BLaER1 (cell line): Measurements from ENCODE around the gene GSTM2.

Source experiments
- H3K27ac ChIP-seq: shearing (Covaris generic); formaldehyde crosslinking; 2 replicates; pipeline ENCODE4 v1.8.1; 2022
- H3K27me3 ChIP-seq: shearing (Covaris generic); formaldehyde crosslinking; 2 replicates; pipeline ENCODE4 v1.8.1; 2022
- H3K36me3 ChIP-seq: shearing (Covaris generic); formaldehyde crosslinking; 2 replicates; pipeline ENCODE4 v1.8.1; 2022
- H3K4me1 ChIP-seq: shearing (Covaris generic); formaldehyde crosslinking; 2 replicates; pipeline ENCODE4 v1.8.1; 2022
- H3K4me2 ChIP-seq: shearing (Covaris generic); formaldehyde crosslinking; 2 replicates; pipeline ENCODE4 v1.8.1; 2022
- H3K4me3 ChIP-seq: shearing (Covaris generic); formaldehyde crosslinking; 2 replicates; pipeline ENCODE4 v1.8.1; 2022
- H3K9ac ChIP-seq: shearing (Covaris generic); formaldehyde crosslinking; 2 replicates; pipeline ENCODE4 v1.8.1; 2022
- H3K9me3 ChIP-seq: shearing (Covaris generic); formaldehyde crosslinking; 2 replicates; pipeline ENCODE4 v1.8.1; 2022
- H4K20me1 ChIP-seq: shearing (Covaris generic); formaldehyde crosslinking; 2 replicates; pipeline ENCODE4 v1.8.1; 2022
- Cebpa-rat ChIP-seq: shearing (Covaris generic); IDR thresholded peaks from 2 replicates; pipeline ENCODE4 v1.8.1; 2022

GSTM2 gene

DNA sequence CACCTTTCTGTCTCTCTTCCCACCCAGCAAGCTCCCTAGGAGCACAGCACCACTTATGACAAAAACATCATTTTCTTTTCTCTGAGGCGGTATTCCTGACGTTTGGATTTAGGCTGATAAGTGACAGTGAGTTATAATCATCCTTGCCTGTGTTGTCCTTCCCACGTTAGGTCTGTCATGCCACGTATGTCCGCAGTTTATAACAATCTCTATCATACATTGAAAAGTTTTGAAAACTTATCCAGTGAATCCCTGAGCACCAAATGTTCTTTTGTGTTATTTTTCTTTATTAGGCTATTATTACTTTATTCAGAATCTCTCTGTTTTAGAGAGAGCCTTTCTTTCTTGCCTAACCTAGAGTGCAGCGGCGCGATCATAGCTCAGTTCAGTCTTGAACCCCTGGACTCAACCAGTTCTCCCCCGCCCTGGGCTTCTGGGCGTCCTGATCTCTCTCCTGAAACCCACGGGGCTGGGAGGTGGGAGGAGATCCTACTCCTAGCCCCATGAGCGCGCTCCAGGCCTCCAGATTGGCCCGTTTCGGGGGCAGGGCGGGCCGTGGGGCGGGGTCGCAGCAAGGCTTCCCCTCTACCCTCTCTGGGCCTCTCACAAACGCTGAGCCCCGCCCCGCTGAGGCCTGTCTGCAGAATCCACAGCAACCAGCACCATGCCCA lies at the start of gene GSTM2:
GSTM2 (plus strand) TSS at position 606 of the 671 bp plus-strand sequence; CDS start at position 665, 59 bp downstream.
- H3K9me3 ChIP-seq: no peaks in the 10 kb centered on the region; the same call in 1 of the 2 replicates
- peak within 1 kb of the TSS; percentile 64 for H3K4me3 ChIP-seq
- H3K4me2 ChIP-seq: peak within 1 kb of the TSS; percentile 94
- H3K4me1 ChIP-seq: peaks cover 13% of the 10 kb centered on the region
- H3K27me3 ChIP-seq: no peaks in the 10 kb centered on the region
- no peak within 1 kb of the TSS for H3K27ac ChIP-seq
- no peaks in the 10 kb centered on the region for H4K20me1 ChIP-seq
- no peak for TF ChIP-seq Cebpa-rat
- H3K36me3 ChIP-seq: no peaks in the 10 kb centered on the region
- H3K9ac ChIP-seq: peak within 1 kb of the TSS; percentile 58; the same call in 1 of the 2 replicates

DNA sequence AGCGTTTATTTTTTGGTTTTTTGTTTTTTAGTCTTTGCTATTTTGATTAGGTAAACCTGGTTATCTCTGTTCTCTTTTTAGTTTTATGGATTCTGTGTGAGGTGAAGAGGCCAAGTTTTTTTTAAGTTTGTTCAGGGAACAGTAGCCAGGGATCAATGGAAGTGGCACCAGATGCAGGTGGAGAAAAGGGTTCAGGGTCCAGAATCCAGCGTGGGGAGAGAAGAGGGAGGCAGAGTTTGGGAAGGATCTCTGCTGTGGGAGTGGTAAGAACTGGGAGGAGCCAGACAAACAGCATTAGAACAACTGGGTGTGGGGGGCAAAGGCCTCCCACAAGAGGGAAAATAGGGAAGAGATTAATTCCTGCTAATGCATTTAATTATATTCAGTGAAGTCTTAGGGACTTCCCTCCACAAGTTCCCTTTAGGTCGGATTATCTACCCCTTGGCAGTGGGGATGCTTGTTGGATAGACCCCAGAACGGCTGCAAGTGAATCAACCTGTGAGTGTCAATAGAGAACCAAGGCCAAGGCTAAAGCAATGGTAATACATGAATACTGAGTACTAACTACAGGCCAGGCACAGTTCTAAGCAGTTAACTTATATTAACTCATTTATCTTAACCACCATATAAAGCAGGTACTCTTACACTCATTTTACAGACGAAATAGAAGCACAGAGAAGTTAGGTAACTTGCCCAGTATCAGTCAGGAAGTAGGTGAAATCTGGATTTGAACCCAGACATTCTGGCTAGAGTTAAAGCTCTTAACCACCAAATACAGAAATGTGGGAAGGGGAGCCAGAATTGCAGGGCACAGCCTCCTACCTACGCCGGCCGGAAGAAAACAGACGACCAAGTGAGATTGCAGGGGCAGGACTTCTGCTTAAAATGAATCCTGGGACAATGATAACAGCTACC lies 48.9 kb upstream of the GSTM2 start:
- Histone ChIP-seq H3K36me3 (no peaks in the 10 kb centered on the region), H3K27me3 (no peaks in the 10 kb centered on the region), H3K9me3 (no peaks in the 10 kb centered on the region), H3K9ac (peak overlapping the region; percentile 91), H3K4me1 (peaks cover 60% of the 10 kb centered on the region), H3K4me2 (peak overlapping the region; percentile 91), H4K20me1 (peaks cover 28% of the 10 kb centered on the region), H3K27ac (peak overlapping the region; percentile 89), H3K4me3 (peak overlapping the region; percentile 93)
- no peak for TF ChIP-seq Cebpa-rat

- Histone ChIP-seq H3K4me3 (peak within 1 kb of the TSS; percentile 93), H4K20me1 (peaks cover 37% of the 10 kb centered on the region), H3K4me1 (peaks cover 66% of the 10 kb centered on the region), H3K36me3 (no peaks in the 10 kb centered on the region), H3K4me2 (peak within 1 kb of the TSS; percentile 91), H3K9ac (peak within 1 kb of the TSS; percentile 91), H3K9me3 (no peaks in the 10 kb centered on the region), H3K27ac (peak within 1 kb of the TSS; percentile 89), H3K27me3 (no peaks in the 10 kb centered on the region)
- TF ChIP-seq Cebpa-rat: no peak
These were observed 48.1 kb upstream of the GSTM2 start, which contains the start of the genes AMPD2 and GNAT2 for GRCh38 chr1:109619576-109620400. TSS of gene AMPD2 (plus strand) at chr1:109619837. CDS start at chr1:109621176, 1,339 bp downstream. TSS of gene GNAT2 (minus strand) at chr1:109619616. CDS start at chr1:109612870, 6,746 bp downstream.

DNA sequence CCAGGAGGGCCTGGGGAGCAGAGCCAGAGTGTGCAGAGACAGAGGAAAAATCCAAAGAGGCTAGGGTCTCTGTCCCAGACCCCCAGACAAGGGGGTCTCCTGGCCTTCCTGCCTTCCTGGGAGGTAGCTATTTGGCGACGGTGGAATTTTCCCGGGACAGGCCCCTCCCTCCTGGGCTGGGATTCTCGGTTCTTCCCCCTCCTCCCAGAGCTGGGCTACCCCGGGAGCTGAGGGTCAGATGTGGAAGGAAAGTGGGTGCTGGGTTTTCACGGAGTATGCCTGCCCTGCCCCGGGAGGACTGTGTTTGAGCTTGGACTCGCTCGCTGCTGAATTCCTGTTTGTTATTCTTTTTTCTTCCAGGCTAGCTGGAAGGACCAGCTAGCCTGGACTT lies 47.5 kb upstream of the GSTM2 start:
- H3K4me1 ChIP-seq: peaks cover 66% of the 10 kb centered on the region

GRCh38 chr1:109620841-109621286 lies 47.0 kb upstream of the GSTM2 start:
- peak overlapping the region; percentile 89 for H3K27ac ChIP-seq
- peaks cover 66% of the 10 kb centered on the region for H3K4me1 ChIP-seq
- no peaks in the 10 kb centered on the region for H3K27me3 ChIP-seq
- H3K4me2 ChIP-seq: peak overlapping the region; percentile 91
- no peak for TF ChIP-seq Cebpa-rat
- peaks cover 48% of the 10 kb centered on the region for H4K20me1 ChIP-seq
- H3K9me3 ChIP-seq: no peaks in the 10 kb centered on the region
- peaks cover 2% of the 10 kb centered on the region for H3K36me3 ChIP-seq
- peak overlapping the region; percentile 93 for H3K4me3 ChIP-seq
- H3K9ac ChIP-seq: peak overlapping the region; percentile 91

More for the DNA sequence above, 47.5 kb upstream of the GSTM2 start:
- Histone ChIP-seq H3K4me3 (peak overlapping the region; percentile 93), H3K9ac (peak overlapping the region; percentile 91), H3K9me3 (no peaks in the 10 kb centered on the region), H3K27me3 (no peaks in the 10 kb centered on the region), H3K27ac (peak overlapping the region; percentile 89), H3K36me3 (no peaks in the 10 kb centered on the region), H4K20me1 (peaks cover 43% of the 10 kb centered on the region), H3K4me2 (peak overlapping the region; percentile 91)
- no peak for TF ChIP-seq Cebpa-rat

- H3K27me3 ChIP-seq: no peaks in the 10 kb centered on the region
- H3K9ac ChIP-seq: peak overlapping the region; percentile 83
- H3K9me3 ChIP-seq: no peaks in the 10 kb centered on the region
- peaks cover 9% of the 10 kb centered on the region for H3K36me3 ChIP-seq
- TF ChIP-seq Cebpa-rat: no peak
- H3K4me1 ChIP-seq: peaks cover 66% of the 10 kb centered on the region
- peak overlapping the region; percentile 91 for H3K4me2 ChIP-seq
- H3K4me3 ChIP-seq: peak overlapping the region; percentile 93
- H4K20me1 ChIP-seq: peaks cover 55% of the 10 kb centered on the region
- peak overlapping the region; percentile 93 for H3K27ac ChIP-seq
These were observed 46.3 kb upstream of the GSTM2 start for GRCh38 chr1:109621379-109622136.

DNA sequence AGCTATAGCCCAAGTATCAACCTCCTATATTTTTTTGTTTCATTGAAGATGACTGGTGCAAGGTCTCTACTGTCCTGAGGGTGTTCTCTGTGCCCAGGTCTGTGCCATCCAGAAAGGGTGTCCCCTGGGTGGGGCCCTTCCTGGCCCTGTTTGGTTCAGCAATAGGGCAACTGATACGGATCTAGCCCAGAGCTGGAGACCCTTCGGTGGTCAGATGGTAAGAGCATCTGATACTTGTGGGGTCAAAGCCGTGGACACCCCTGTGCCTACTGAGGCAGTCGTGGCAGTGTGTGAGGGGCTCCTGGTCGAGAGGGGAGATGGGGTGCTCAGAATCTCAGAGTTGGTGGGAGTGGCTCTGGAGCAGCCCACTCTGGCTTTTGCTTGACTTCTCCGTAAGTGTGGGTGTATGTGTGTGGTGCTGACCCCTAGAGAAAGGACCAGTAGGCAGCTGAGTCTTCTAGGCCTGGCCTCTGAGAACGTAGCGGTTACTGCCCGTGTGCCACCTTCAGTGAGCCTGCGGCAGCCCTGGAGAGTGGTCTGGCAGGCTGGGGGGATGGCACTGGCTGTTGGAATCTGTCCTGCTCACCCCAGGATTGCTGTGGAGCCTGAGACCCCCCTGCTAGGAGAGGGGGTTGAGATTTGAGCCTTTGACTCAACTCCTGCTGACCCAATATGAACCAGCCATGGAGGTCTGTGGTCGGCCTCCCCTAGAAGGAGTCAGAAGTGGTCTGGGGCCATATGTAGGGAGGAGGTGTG lies 45.5 kb upstream of the GSTM2 start:
- H4K20me1 ChIP-seq: peaks cover 62% of the 10 kb centered on the region
- H3K36me3 ChIP-seq: peaks cover 16% of the 10 kb centered on the region
- H3K4me2 ChIP-seq: peak overlapping the region; percentile 91
- H3K27ac ChIP-seq: peak overlapping the region; percentile 93
- no peak for TF ChIP-seq Cebpa-rat
- H3K4me1 ChIP-seq: peaks cover 73% of the 10 kb centered on the region
- H3K9me3 ChIP-seq: no peaks in the 10 kb centered on the region
- H3K4me3 ChIP-seq: peak overlapping the region; percentile 93
- peak overlapping the region; percentile 83 for H3K9ac ChIP-seq
- no peaks in the 10 kb centered on the region for H3K27me3 ChIP-seq

DNA sequence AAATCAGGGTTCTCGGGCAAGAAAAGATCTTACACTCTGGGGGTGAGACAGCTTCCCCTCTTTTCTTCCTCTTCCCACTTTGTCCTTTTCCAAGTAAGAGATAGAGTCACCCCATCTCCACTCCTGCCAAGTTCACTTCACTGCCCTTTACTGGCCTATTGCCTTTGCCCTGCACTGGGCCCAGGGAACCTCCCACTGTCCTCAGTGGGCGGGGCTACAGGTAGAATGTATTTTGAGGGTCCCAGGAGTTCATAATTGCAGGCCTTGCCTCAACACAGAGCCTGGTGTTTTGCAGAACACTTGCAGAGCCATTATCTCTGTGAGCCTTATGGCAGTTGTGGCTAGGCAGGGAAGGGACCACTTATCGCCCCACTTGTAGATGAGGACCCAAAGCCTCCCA lies 45.0 kb upstream of the GSTM2 start:
- no peaks in the 10 kb centered on the region for H3K27me3 ChIP-seq
- H3K27ac ChIP-seq: peak overlapping the region; percentile 93
- H3K4me1 ChIP-seq: peaks cover 79% of the 10 kb centered on the region
- peaks cover 68% of the 10 kb centered on the region for H4K20me1 ChIP-seq
- no peaks in the 10 kb centered on the region for H3K9me3 ChIP-seq
- H3K4me2 ChIP-seq: peak overlapping the region; percentile 91
- H3K4me3 ChIP-seq: peak overlapping the region; percentile 93
- peaks cover 22% of the 10 kb centered on the region for H3K36me3 ChIP-seq
- TF ChIP-seq Cebpa-rat: no peak
- peak overlapping the region; percentile 83 for H3K9ac ChIP-seq
